HG02588 (cell line): ENCODE results near the gene RNGTT.
"Not testable (repeated sequence)": the region's sequence is repeated elsewhere in the genome, so short reads cannot be mapped to it uniquely, and the experiment has no call there.

Experiments
- ATAC-seq: cut with Tn5 transposase; IDR thresholded peaks from one replicate; pipeline ENCODE4 v1.9.1; 2021; ENCODE audit warnings: mild to moderate bottlenecking, moderate library complexity; ENCODE audit not compliant: unreplicated experiment

Gene RNGTT

DNA sequence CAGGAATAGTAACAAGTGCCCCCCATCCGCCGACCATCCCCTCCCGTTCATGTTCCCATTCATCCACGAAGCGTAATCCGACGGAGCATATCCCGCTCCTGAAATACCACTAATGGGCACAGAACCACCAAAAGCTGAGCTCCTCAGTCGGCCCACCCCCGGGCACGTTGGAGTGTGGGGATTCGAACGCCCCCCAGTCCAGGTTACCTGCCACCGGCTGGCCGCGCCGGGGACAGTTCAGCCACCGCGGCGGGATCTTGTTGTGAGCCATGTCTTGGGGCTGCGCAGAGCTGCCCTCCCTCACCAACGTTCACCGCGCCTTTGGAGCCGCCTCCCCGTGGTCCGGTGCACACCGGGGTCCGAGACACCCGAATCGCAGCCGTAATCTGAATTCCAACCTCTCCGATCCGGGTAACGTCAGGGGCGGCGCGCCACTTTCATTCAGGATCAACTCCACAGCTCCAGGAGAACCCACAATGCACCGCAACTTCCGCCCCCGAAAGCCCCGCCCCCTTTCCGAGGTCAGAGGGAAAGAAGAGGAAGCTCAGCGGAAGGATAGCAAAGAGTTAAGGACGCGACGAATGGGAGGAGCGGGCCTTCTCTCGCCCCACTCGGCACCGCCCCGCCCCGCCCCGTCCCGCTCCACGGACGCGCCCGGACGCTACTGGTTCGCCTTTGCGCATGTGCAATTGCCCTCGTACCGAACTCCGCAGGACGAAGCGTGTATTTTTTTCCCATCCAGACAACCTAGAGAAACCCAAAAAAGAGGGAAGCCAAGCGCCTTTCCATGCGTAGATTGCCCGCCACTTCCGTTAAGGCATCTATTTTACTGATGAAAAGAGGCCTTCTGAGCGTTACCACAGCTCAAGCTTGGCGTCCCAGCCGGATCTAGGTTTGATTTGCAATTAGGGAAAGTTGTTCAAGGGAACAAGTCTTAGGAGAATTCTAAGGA, at the start of gene RNGTT:
TSS of gene RNGTT (minus strand) at position 480 of the 952 bp plus-strand sequence. CDS start at position 271, 209 bp downstream.
- ATAC-seq, result peak; percentile 99

DNA sequence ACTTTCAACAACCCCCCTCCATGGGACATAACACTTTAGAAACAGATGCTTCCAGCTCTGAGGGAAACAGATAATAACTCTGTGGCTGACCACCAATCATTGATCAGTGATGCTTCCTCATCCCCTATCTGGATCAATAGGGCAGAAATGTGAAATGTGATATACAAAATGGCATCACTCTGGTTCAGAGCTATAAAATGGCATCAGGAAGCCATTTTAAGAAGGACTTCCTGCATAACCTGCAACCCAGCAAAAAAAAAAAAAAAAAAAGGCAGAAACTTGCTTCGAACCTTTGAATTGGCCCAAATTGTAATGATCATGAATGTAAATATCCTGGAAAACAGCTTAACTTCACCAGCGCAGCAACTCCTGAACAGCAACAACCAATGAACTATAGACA, 48.0 kb upstream of the RNGTT start:
- ATAC-seq, result no peak

DNA sequence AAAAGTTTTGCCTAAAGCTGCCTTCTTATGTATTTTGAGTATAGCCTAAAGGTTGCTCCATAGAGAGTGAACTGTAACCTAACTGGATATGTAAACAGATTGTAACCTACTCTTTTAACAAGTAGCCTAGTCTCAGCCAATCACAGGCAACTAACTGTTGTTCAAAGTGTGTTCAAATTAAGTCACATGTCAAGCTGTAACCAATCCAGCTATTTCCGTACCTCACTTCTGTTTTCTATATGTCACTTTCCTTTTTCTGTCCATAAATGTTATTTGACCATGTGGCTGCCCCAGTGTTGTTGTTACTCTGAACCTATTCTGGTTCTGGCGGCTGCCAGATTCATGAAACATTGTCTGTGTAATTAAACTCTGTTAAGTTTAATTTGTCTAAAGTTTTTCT, 47.4 kb upstream of the RNGTT start:
- ATAC-seq, result no peak

DNA sequence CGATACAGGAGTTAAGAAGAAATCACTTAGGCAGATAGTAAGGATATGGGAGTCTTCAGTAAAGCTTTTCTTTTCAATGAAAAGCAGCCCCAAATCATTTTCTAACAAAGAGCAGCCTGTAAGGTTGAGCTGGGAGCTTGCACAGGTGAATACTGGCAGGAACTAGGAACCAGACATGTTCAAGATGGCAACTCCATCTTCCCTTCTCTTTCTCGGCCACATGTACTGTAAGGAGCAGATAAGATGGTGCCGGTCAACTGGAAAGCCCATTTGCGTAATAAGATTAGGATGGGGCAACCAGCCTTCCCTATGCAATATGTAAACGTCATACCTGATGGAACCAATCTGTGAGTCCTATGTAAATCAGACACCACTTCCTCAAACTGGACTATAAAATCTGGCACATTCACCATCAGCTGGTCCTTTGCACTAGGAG, 46.2 kb upstream of the RNGTT start:
- no peak for ATAC-seq

DNA sequence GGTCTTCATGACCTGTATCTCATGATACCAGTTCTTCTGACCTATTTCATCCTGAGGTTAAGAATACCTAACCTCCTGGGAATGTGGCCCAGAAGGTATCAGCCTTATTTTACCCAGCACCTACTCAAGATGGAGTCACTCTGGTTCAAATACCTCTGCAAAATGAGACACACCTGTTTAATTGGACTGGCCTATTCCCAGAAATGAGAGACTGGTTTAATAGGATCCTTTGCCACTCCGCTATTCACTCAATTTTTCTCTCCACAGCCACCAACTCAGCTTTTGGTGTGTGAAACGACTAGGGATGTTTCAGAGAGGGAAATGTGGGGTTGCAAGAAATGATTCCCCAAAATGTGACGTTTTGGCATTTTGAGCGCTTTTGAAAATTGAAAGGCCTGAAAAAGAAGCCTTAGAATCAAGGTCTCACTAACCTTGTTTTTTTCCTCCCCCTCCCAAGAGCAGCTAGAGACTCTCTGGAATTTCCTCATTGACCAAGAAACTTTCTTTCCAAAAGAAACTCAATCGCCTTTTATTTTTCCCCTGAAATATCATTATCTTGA, 45.5 kb upstream of the RNGTT start:
- no peak for ATAC-seq

DNA sequence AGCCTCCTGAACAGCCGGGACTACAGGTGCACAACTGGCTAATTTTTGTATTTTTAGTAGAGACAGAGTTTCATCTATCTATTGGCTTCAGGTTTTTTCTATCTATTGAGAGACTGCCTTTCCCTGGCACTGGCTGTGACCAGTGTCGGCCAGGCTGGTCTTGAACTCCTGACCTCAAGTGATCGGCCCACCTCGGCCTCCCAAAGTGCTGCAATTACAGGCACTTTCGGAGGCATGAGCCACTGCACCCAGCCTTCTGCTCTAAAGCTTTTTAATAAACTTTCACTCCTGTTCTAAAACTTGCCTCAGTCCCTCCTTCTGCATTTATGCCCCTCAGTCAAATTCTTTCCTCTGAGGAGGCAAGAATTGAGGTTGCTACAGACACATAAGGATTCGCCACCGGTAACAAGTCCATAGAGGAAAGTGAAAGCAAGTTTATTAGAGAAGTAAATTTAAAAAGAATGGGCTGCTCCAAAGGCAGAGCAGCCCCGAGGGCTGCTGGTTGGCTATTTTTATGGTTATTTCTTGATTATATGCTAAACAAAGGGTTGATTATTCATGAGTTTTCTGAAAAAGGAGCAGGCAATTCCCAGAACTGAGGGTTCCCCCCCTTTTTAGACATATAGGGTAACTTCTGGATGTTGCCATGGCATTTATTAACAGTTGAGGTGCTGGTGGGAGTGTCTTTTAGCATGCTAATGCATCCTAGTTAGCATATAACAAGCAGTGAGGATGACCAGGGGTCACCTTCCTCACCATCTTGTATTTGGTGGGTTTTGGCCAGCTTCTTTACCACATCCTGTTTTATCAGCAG, 44.8 kb upstream of the RNGTT start:
- ATAC-seq, result no peak

DNA sequence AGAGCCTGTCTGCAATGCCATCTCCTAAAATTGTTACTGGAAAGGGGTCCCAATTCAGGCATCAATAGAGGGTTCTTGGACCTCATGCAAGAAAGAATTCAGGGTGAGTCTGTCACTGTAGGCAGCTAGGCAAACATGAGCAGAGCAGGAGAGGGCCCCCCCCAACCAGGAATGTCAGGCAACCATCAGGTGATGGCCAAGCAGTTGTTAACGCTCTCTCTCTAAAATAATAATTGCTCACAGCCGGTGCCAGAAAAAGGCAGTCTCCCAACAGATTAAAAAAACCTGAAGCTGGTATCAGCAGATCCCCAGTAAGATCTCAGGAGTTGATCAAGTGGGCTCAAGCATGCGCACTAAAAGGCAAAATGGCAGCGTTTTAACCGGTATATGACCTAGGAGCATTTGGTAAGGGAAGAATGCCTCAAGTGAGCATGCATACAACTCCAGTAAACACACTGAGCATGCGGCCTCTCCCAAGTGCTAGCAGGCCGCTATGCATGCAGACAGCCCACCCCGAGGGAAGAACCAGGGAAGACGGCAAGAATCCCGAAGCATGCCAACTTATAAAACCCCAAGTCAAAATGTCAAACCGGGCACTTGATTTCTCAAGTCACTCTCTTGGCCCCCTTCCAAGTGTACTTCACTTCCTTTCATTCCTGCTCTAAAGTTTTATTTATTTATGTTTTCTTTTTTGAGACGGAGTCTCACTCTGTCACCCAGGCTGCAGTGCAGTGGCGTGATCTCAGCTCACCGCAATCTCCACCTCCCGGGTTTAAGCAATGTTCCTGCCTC, 44.0 kb upstream of the RNGTT start:
- no peak for ATAC-seq

DNA sequence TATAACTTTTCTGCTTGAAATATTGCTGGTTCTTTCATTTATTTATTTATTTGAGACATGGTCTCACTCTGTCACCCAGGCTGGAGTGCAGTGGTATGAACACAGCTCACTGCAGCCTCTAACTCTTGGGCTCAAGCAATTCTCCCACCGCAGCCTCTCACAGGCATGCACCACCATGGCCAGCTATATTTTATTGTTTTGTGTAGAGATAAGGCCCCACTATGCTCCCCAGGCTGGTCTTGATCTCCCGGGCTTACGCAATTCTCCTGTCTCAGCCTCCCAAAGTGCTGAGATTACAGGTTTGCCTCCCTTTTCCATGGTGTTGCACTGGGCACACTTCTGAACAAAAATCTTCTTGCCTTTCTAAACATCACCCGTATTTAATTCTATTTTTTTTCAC, 39.1 kb upstream of the RNGTT start:
- ATAC-seq, result no peak

DNA sequence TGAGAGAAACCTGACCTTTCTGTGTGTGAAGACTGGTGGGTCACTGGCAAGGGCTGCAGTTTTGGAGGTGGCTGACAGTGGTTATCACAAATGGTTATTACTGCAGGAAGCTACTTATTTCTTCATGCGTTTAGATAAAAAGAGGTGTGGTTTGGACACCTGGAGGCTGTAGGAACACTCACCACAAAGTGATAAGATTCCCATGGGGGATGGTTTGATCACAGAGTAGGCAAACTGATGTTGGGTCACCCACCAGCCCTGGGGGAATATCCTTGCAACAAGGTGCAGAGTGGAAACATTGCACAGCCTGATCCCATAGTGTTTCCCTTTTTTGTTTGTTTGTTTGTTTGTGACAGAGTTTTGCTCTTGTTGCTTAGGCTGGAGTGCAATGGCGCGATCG, 33.9 kb upstream of the RNGTT start:
- no peak for ATAC-seq

DNA sequence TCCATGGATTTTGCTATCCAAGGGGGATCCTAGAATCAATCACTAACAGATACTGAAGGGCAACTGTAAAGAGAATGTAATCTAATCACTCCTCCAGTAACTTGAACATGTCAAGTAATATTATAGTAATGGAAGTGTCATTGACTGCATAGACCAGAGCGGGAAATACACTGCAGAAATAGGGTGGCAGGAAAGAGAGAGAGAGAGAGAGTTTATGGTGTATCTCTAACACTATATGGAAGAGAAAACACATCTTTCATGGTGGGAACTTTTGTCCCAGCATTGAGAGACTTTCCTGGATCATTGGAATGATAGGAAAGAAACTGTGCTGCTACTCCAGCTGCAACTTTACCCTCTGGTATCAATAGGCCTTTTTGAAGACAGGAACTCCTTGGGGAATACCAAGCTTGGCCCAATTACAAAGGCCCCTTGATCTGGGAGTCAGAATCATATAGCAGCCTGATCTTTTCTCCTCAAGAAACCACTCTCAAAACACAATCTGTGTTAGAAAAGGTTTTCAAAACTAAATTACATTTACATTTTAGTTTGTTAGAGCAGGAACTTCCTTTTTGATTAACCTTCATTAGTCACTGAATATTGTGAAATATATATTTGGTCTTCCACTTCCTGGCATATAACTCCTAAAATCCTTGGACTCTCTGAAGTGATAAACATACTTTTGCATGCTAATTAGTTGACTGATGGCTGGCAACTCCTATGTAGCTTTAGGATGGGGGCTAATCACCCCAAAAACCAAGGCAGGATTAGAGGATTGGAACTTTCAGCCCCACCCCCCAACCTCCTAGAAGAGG, 29.5 kb upstream of the RNGTT start:
- ATAC-seq, result no peak

DNA sequence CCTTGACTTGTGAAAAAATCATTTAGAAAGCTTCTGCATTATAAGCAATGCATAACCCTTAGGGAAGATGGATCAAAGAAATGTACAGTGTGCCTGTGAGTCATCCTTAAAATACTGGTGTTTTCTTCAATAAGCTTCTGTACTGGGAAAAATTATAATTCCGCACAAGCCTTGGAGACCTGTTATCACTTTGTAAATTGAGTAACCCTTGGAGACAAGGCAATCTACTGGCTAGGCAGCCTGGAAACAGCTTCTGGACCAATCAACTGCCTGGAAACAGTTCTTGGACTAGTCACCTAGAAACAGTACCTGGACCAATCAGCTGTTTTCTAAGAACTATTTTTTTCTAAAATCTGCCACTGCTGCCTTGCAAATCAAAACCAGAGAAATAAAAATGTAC, 25.8 kb upstream of the RNGTT start:
- ATAC-seq, result no peak

DNA sequence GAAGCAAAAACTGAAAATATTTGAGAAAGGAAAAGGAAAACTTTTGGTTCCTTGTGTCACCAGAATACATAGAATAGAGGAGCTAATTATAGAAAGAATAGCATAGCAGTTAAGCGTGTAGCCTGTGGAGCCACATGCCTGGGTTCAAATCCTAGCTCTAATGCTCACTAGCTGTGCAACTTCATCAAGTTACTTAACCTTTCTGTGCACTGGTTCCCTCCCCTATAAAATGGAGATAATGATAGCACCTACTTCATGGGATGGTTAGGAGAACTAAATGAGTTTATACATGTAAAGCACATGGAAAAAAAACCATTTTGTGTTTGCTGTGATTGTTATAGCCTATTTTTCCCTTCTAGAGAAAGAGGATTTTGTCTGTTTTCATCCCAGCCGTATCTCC, 24.5 kb upstream of the RNGTT start:
- ATAC-seq, result no peak

DNA sequence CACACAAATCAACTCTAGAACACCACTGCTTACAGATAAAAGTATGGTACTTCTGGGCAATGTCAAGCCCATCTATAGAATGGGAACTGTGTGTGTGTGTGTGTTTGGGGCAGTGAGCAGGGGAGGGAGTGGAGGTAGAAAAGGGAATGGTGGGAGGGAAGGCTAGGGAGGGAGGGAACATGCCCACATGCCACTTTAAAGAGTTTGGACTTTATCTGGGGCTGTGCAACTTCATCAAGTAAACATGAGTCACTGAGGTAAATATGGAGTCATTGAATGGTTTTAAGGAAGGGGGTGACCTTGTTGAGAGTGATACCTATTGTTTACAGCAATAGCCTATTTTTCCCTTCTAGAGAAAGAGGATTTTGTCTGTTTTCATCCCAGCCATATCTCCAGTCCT, 22.5 kb upstream of the RNGTT start:
- no peak for ATAC-seq

DNA sequence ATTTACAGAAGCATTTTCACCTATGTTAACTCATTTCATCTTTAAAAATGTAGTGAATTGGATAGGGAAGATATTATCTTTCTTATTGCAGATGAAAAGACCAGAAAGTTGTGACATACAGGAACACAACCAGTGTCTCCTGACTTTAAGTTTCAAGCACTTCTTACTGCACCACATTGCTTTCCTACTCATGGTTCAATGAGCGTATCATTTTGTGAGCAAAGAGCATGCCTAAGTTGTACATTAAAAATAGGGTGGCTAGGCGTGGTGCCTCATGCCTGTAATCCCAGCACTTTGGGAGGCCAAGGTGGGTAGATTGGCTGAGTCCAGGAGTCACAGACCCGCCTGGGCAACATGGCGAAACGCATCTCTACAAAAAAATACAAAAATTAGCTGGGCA, 21.2 kb upstream of the RNGTT start:
- no peak for ATAC-seq

DNA sequence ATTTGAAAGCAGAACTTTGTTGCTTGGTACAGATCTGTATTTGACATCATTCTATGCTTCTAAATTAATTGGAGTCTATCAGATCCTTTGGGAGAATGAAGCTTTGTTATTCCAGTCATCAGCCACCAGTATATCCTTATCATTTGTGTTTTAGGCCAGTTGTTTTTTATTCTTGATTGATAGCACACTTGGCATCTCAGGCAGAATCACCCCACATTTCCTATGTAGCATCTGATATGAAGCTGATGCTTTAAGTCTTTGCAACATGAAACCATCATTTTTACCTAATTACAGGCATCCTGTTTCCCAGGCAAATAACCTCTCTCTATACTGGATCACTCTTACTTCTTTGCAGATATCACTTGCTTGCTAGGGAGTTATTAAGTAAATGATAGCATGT, 20.7 kb upstream of the RNGTT start:
- no peak for ATAC-seq

DNA sequence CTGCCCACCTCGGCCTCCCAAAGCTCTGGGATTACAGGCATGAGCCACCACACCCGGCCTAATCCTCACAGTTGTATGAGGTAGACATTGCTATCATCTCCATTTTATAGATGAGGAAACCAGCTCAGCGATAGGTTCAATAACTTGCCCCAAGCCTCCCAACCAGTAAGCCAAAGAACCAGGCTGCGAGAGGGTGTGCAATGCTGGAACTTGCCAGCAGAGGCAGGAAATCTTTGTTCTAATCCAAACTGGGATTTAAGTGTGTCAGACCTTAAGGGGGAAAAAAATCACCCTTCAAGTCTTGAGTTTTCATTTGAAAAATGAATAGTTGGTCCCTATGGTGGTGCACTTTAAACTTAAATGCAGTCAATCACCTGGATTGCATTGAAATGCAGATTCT, 20.1 kb upstream of the RNGTT start:
- no peak for ATAC-seq

DNA sequence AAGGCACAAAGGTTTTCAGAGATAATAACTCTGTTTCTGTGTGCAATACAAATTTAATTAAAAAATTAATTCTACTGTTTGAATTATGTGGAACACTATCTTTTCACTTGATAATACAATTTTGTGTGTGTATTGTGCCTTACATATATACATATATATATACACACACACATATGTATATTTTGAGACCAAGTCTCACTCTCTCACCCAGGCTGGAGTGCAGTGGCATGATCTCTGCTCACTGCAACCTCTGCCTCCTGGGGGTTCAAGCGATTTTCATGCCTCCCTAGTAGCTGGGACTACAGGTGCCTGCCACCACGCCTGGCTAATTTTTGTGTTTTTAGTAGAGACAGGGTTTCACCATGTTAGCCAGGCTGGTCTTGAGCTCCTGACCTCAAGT, 19.7 kb upstream of the RNGTT start:
- not testable (repeated sequence) for ATAC-seq

DNA sequence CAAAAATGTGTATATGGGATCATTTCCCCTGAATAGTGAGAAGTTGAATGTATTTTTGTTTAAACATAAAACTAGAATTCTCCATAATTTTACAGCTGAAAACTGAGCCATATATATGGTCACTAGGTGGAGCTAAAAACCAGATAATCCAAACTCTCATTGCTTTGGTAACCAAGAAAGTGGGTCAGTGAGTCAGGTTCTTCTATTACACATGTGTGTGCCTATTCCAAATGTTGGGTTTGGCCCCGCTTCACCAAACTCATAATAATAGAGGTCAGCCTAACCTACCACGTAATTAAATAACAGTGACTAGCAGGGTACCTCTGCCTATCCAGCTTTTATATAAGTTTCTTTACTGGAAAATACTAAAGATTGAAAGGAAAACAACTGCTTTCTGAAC, 19.3 kb upstream of the RNGTT start:
- no peak for ATAC-seq

DNA sequence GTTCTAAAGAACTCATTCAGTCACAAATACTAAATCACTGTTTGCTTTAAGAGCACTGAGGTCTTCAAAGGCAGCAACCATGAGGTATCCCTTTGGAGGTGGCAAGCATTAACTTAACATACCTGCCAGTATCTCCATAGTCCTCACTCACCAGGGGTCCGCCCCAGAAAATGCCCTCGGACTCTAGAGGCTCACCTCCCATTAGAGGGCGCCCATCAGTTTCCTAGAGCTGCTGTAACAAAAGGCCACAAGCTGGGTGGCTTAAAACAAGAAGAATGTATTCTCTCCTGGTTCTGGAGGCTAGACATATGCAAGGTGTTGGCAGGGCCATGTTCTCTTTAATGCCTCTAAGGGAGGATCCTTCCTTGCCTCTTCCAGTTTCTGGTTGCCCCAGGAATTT, 12.0 kb upstream of the RNGTT start:
- ATAC-seq, result no peak
